GM15510 (cell line): ENCODE results near the gene BCR.

Experiments used
- POLR2A ChIP-seq: IDR thresholded peaks from 3 replicates; pipeline ENCODE4 v1.6.1; 2011; ENCODE audit warnings: borderline replicate concordance; ENCODE audit not compliant: insufficient read length; ENCODE audit errors: extremely low read depth

BCR gene

GRCh38 chr22:23231471-23232093 lies 51.3 kb downstream of the BCR start:
- no peak for TF ChIP-seq POLR2A

- no peak for TF ChIP-seq POLR2A
These were observed 52.0 kb downstream of the BCR start for GRCh38 chr22:23232094-23232905.

- no peak for TF ChIP-seq POLR2A
These were observed 52.8 kb downstream of the BCR start for GRCh38 chr22:23233084-23233531.

- no peak for TF ChIP-seq POLR2A
These were observed 53.6 kb downstream of the BCR start for GRCh38 chr22:23233752-23234408.

GRCh38 chr22:23234409-23235161 lies 54.3 kb downstream of the BCR start:
- no peak for TF ChIP-seq POLR2A

- TF ChIP-seq POLR2A: no peak
These were observed 55.1 kb downstream of the BCR start for GRCh38 chr22:23235425-23235824.

GRCh38 chr22:23236026-23236425 lies 55.7 kb downstream of the BCR start:
- TF ChIP-seq POLR2A: no peak

GRCh38 chr22:23236440-23237184 lies 56.3 kb downstream of the BCR start:
- no peak for TF ChIP-seq POLR2A

- no peak for TF ChIP-seq POLR2A
These were observed 57.0 kb downstream of the BCR start for GRCh38 chr22:23237201-23237798.

GRCh38 chr22:23237841-23238240 lies 57.5 kb downstream of the BCR start:
- TF ChIP-seq POLR2A: no peak

- no peak for TF ChIP-seq POLR2A
These were observed 58.4 kb downstream of the BCR start for GRCh38 chr22:23238707-23239106.

GRCh38 chr22:23239429-23239828 lies 59.1 kb downstream of the BCR start:
- no peak for TF ChIP-seq POLR2A

GRCh38 chr22:23240639-23241389 lies 60.5 kb downstream of the BCR start:
- TF ChIP-seq POLR2A: no peak
